HG03103 (cell line): ENCODE measurements around the gene NR4A2.
"Not testable (repeated sequence)": the region's sequence is repeated elsewhere in the genome, so short reads cannot be mapped to it uniquely, and the experiment has no call there.

ENCODE experiments used
- ATAC-seq: cut with Tn5 transposase; IDR thresholded peaks from one replicate; pipeline ENCODE4 v1.9.1; 2021; ENCODE audit warnings: low read depth; ENCODE audit not compliant: unreplicated experiment

The NR4A2 gene

GRCh38 chr2:156322686-156323231 lies 9.8 kb downstream of the NR4A2 start:
- ATAC-seq: no peak

GRCh38 chr2:156322051-156322685 lies 10.4 kb downstream of the NR4A2 start:
- ATAC-seq: peak; percentile 41

DNA sequence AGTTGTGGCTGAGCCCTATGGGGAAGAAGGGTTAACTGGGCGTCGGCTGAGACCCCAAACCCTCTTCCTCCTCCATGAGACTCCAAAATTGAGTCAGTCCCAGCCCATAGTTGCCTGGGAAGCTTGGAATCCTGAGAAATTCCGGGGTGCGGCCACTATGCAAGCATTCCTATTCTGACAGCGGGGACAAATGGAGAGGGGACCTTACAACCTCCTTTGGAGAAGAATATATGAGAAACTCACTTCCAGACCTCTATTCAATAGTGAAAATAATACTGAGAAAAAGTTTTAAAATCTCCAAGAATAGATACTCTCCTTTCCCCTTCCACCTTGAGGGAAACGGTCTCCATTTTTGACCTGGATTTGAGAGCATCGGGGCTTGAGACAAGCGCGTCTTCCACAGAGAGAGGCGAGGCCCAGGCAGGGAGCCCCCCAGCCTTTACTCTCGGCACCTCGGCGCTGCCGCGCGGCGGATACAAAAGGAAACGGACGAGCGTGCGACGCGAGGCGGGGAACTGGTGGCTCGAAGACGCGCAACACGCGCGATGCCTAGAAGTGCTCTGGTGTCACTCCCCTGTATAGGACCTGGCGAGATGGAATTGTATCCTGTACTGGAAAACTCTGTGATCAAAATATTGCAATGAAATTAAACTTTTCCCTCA lies 11.1 kb downstream of the NR4A2 start:
- no peak for ATAC-seq

DNA sequence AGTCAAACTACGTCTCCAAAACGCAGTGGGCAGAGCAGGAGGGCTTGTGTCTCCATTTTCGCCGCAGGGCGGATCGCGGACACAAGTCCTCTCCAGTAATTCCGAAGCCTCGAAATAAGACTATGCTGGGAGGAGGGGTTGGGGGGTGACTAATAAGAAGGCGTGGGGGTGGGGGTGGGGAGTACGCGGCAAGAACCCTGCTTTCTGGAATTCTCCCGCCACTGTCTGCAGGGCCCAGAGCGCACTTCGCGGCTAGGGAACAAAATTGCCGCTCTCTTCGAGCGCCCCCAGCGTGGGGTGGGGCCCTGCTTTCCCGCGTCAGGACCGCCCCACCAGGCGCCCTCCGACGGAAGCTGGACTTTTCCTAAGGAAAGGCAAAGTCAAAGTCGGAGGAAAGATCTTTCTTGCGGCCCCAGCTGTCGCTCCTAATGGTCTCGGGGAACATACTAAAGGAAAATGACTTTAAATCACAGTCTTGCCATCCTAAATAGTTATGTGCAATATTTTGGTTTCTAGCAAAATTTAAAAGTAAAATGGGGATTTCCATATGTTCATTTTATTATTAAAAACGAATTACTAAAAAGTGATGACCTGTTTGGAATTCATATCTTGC lies 11.9 kb downstream of the NR4A2 start:
- ATAC-seq: no peak

DNA sequence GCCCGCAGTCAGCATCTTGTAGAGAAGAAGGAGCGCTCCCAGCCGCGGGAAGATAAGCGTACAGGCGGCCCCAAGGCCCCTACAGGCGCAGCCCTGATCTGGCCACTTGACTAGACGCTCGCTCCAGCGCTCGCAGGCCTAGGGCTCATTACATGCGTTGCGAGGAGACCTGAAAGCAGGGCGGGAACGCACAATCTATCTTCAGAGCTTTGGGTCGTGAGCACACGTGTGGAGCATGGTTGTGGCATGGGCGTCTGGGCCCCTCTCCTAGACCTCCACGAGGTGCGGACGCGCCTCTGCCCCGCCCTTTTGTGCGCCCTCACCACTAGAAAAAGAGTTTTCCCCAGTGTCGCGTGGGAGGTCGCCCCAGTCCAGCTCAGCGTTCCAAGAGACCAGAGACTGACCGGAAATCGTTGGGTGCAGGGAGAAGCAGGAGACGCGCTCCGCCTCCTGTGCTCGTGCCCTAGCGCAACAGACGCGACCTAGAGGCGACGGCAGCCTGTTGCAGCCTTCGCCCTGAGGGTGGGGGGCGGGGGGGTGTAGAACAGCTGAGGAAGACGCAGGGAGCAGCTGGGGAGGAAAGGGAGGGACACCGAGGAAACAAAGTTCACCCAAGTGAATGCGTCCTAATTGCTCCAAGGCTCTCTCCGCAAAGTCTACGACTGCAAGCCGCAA lies 12.6 kb downstream of the NR4A2 start:
- ATAC-seq: no peak

DNA sequence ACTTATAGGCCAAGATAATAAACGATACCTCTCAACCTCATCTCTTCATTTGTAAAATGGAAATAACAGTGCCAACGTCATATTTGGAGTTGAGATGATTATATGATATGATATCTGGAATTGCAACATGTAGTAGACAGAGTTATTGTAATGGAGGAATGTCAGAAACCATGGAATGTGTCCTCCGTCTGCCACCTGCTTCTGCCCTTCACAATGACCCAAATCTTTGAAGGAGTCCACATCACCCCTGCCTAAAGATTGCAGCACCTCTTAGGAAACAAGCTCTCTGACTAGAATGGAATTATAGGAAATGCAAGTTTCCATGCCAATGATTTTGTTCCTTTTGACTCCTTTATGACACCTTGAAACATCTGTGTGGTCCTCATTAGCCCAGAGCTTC lies 14.9 kb downstream of the NR4A2 start:
- no peak for ATAC-seq

GRCh38 chr2:156311976-156312375 lies 20.5 kb downstream of the NR4A2 start:
- ATAC-seq: no peak

DNA sequence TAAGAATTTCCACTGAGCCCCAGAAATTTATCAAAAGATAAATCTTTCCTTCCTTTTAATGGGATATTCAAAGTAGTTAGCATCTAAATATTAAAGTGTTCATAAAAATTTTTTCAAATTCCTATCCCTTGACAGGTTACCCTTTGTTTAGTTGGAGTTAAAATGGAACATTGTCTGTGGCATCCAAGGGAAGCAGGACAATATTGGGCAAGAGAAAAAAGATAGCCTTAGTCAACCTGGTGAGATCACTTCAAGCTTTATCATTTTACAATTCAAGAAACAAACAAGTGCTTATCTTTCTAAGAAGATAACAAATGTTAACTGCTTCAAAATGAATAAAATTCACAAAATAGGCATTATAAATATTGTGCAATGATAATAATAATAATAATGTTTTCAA lies 21.7 kb downstream of the NR4A2 start:
- no peak for ATAC-seq

- no peak for ATAC-seq
Measured at GRCh38 chr2:156309917-156310316, 22.6 kb downstream of the NR4A2 start.

- ATAC-seq: peak; percentile 38
Measured at GRCh38 chr2:156309167-156309566, 23.4 kb downstream of the NR4A2 start.

GRCh38 chr2:156306821-156307220 lies 25.7 kb downstream of the NR4A2 start:
- ATAC-seq: no peak

- ATAC-seq: no peak
Measured at GRCh38 chr2:156305121-156305520, 27.4 kb downstream of the NR4A2 start.

DNA sequence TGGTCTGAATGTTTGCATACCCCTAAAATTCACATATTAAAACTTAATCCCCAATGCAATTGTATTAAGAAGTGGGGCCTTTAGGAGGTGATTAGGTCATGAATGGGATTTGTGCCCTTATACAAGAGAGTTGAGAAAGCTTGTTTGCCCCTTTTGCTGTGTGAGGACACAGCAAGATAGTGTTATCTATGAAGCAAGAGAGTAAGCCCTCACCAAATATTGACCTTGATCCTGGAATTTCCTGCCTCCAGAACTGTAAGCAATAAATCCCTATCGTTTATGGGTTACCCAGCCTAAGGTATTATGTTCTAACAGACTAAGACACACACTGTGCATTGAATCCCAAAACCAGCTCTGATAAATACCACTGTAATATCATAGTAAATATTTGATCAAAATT lies 32.2 kb downstream of the NR4A2 start:
- ATAC-seq: no peak

DNA sequence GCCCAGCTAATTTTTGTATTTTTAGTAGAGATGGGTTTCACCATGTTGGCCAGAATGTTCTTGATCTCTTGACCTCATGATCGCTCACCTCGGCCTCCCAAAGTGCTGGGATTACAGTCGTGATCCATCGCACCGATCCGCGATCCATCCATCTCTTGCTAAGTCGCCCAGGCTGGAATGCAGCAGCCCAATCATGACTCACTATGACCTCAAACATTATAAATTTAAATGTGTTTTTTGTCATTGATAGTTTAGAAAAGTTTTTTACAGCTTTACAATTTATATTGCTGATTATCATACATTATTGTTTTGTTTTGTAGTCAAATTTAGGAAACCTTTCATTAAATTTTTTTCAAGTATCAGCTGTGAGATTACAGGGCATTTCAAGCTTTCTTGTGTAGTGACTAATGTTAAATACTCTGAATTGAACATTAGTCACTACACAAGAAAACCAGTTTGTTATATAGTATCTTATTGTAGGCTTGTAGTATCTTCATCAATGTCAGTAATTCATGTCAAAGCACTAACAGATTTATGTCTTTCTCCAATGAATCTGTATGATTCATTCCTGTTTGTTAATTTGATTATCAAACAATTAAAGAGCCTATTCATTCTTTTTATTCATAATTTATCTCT lies 37.5 kb downstream of the NR4A2 start:
- ATAC-seq: no peak

- ATAC-seq: not testable (repeated sequence)
Measured at GRCh38 chr2:156293382-156293781, 39.1 kb downstream of the NR4A2 start.

- no peak for ATAC-seq
Measured at GRCh38 chr2:156279446-156280150, 52.9 kb downstream of the NR4A2 start.
